Psoas muscle (tissue), 8 donors: ENCODE measurements around the gene C10orf67. TPM values are rescaled to one million over a fixed set of nuclear protein-coding genes. Genes with fewer than 3 reads are reported as not detected.

Source experiments
- ATAC-seq, 4 donors: fragments of 200-7000 bp; cut with Tn5 transposase; one replicate each; pipeline ENCODE4 v1.9.1; 2020; ENCODE audit warnings: moderate library complexity in 3 of 4, mild to moderate bottlenecking in 2 of 4
- DNase-seq, 2 donors: peaks; one replicate each; pipeline ENCODE4 v3.0.0-alpha.2; 2020
- H3K27ac ChIP-seq: fragments of 200-600 bp; one replicate; pipeline ENCODE4 v1.8.0; 2022
- H3K27me3 ChIP-seq, 3 donors: fragments of 200-600 bp in 1 of 3; one replicate each; pipeline versions ENCODE4 v1.6.1 to v1.8.0; 2013 to 2022; ENCODE audit warnings: low read length in 2 of 3, mild to moderate bottlenecking in 2 of 3, moderate library complexity in 1 of 3; ENCODE audit not compliant: insufficient read depth in 3 of 3
- H3K36me3 ChIP-seq, 2 donors: fragments of 200-600 bp in 1 of 2; one replicate each; pipeline versions ENCODE4 v1.6.1 to v1.8.0; 2013 to 2022; ENCODE audit warnings: low read depth in 1 of 2, mild to moderate bottlenecking in 1 of 2, moderate library complexity in 1 of 2; ENCODE audit not compliant: insufficient read depth in 1 of 2
- H3K4me1 ChIP-seq: fragments of 200-600 bp; one replicate; pipeline ENCODE4 v1.8.0; 2022
- H3K4me3 ChIP-seq: fragments of 200-600 bp; one replicate; pipeline ENCODE4 v1.8.0; 2022; ENCODE audit warnings: mild to moderate bottlenecking
- H3K9me3 ChIP-seq: fragments of 200-600 bp; one replicate; pipeline ENCODE4 v1.8.0; 2022
- CTCF ChIP-seq: fragments of 200-600 bp; IDR thresholded peaks from one replicate; pipeline ENCODE4 v1.8.0; 2022; ENCODE audit warnings: antibody characterized with exemption
- WGBS, 3 donors: extraction: QIAGEN DNeasy Blood & Tissue Kit; methylation state at CpG; one replicate each; pipeline versions ENCODE4 v1.1.6 to v1.1.7; 2013; 5-methylcytosine and 5-hydroxymethylcytosine counted together
- intact Hi-C, 2 donors: fragments of 100-400 bp; cut with DNase I; formaldehyde crosslinking; loops; one replicate each; pipeline versions ENCODE4 v1.11.0 to v1.14.2; 2022
- polyA plus RNA-seq, 3 donors: library from polyadenylated mRNA; stranded (reverse); fragments of 200-250 nt; gene quantifications; one replicate each; pipeline ENCODE4 v1.2.3, GENCODE V29; 2013
- total RNA-seq, 4 donors: library from RNA; stranded (reverse); fragmentation: NEBNext Ultra II Directional in 2 of 4; extraction: Animal tissue kit (Norgen Biotek cat#: 25700) in 2 of 4; gene quantifications; one replicate each; pipeline versions ENCODE4 v1.2.1 to v1.2.4, GENCODE V29; 2021 to 2023
- donor health status: healthy with polysubstance abuse.
- donor health status: DM: no; HTN: no; CAD: no; lungs with moderate emphysema.
- donor health status: Bipolar disorder and iron deficiency.
- donor health status: healthy.
- donor health status: DM: yes; HTN: yes; CAD: no.
- donor health status: DM: no; HTN: no; CAD: no.
- donor health status: DM: no; HTN: no; CAD: no.
- donor health status: DM: yes; HTN: yes; CAD: no.

C10orf67 gene
- total and polyA plus RNA-seq, 7 donors: 0.01 to 0.67 (median 0.06) TPM; not detected in 2

DNA sequence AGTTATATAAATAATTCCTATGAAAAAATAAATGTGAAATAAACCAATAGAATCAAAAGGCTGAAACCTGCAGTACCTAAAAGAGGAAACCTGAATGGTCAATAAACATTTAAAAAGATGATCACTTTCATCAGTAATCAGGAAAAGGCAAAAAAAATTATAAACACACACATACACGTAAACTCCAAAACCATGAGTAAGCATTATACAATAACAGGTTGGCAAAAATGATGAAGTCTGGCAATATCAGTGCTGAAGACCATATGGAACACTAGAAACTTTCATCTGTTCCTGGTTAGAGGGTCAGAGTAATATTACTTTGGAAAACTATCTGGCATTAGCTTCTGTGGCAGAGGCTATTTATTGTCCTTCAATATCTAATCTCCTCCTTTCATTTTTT is 114.0 kb downstream of the C10orf67 start:
- intact Hi-C loops: no loop called here
- DNase-seq (no peak), ATAC-seq (no peak)
- Histone ChIP-seq H3K27me3 (no peaks in the 10 kb centered on the region), H3K4me1 (no peaks in the 10 kb centered on the region), H3K9me3 (no peaks in the 10 kb centered on the region), H3K36me3 (no peaks in the 10 kb centered on the region), H3K4me3 (no peak overlapping the region), H3K27ac (no peak overlapping the region)
- WGBS, 3 donors: 73 to 89% (median 88%) methylated on average over 1 of the region's 1 CpG
- no peak for TF ChIP-seq CTCF

GRCh38 chr10:23217471-23217870 is 127.1 kb downstream of the C10orf67 start:
- Histone ChIP-seq H3K4me3 (no peak overlapping the region), H3K27ac (no peak overlapping the region), H3K36me3 (no peaks in the 10 kb centered on the region), H3K4me1 (no peaks in the 10 kb centered on the region), H3K9me3 (no peaks in the 10 kb centered on the region), H3K27me3 (peaks cover 0 to 4% (median under 1%) of the 10 kb centered on the region in 3 donors)
- TF ChIP-seq CTCF: no peak
- WGBS, 3 donors: 89 to 94% (median 92%) methylated on average over 1 of the region's 1 CpG
- intact Hi-C loops: no loop called here
- DNase-seq (no peak), ATAC-seq (no peak)

DNA sequence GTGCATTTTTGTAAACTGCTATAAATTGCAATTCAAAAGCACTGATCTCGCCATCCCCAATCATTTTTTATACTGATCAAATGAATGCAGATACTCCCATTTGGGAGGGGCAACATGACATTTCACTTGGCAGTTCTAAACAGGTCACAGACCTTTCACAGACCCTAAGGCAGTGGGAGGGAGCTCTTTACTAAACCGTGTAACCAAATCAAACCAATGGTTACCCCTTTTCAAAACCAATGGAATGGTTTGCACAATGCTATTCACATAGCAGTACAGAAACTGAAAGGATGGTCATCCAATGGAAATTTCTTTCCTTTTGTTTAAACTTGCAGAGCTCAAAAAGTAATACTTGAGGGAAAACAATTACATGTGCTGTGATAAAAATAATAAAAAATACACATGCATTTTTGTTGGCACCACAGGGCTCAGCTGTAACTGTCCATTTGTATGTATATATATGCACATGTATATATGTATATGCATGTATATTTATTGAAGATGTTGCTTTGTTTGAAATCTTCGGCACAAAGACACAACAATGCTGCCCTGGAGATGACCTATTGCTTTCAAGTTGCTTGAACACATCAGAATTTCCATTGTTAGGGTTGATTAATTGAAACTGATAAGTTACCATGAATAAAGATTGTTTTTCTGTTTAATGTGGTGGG is 138.5 kb downstream of the C10orf67 start:
- Histone ChIP-seq H3K27me3 (peaks cover 2 to 40% (median 3%) of the 10 kb centered on the region in 3 donors), H3K4me1 (no peaks in the 10 kb centered on the region), H3K4me3 (no peak overlapping the region), H3K27ac (no peak overlapping the region), H3K36me3 (no peaks in the 10 kb centered on the region), H3K9me3 (no peaks in the 10 kb centered on the region)
- DNase-seq (no peak), ATAC-seq (no peak)
- 38 to 39% (median 38%) methylated on average over 3 of the region's 3 CpGs for whole genome bisulfite sequencing, 3 donors
- TF ChIP-seq CTCF: no peak
- intact Hi-C loops: no loop called here

DNA sequence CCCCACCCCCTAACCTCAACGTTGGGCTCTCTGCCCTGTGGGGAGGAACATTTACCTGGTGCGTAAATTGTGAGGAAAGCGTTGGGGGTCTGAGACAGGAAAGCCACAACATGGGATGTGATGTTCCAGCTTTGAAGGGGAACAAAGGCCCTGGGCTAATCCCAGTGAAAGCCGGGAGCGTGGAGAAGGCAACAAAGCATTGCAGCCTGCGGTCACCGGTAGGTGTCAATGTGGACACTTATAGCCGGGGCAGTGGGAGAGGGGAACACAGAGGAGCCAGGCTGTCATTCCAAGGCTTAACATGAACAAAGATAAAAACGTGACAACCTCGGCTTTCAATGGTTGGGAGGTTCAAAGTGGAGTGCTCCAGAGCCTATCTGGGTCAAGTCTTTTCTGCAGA is 139.8 kb downstream of the C10orf67 start:
- Histone ChIP-seq H3K27ac (no peak overlapping the region), H3K9me3 (no peaks in the 10 kb centered on the region), H3K27me3 (peaks cover 2 to 54% (median 9%) of the 10 kb centered on the region in 3 donors), H3K4me3 (no peak overlapping the region), H3K36me3 (no peaks in the 10 kb centered on the region), H3K4me1 (no peaks in the 10 kb centered on the region)
- DNase-seq (no peak), ATAC-seq (no peak)
- intact Hi-C loops: no loop called here
- no peak for TF ChIP-seq CTCF
- 6 to 13% (median 8%) methylated on average over 10 of the region's 10 CpGs for WGBS, 3 donors
